NT2/D1 (cell line): Measurements from ENCODE around the gene ZNF732.
A peak's percentile ranks its signal among the peaks of the same experiment; 100 is the strongest.
"Not testable (repeated sequence)": the region's sequence is repeated elsewhere in the genome, so short reads cannot be mapped to it uniquely, and the experiment has no call there.

Experiments used
- DNase-seq: peaks from one replicate; pipeline ENCODE4 v3.0.0-alpha.2; 2011; ENCODE audit warnings: low read depth, low spot score
- H3K27me3 ChIP-seq: 2 replicates; pipeline ENCODE4 v1.6.0; 2011; ENCODE audit warnings: mild to moderate bottlenecking; ENCODE audit not compliant: insufficient read length, insufficient read depth
- H3K36me3 ChIP-seq: 2 replicates; pipeline ENCODE4 v1.6.1; 2011; ENCODE audit warnings: mild to moderate bottlenecking, low read length, mixed read lengths; ENCODE audit not compliant: insufficient read depth, insufficient read length
- H3K4me1 ChIP-seq: 2 replicates; pipeline ENCODE4 v1.5.1; 2011; ENCODE audit not compliant: insufficient read depth, insufficient read length
- H3K4me3 ChIP-seq: 2 replicates; pipeline ENCODE4 v1.5.1; 2011; ENCODE audit warnings: low read depth; ENCODE audit not compliant: insufficient read length
- H3K9ac ChIP-seq: 2 replicates; pipeline ENCODE4 v1.6.0; 2011; ENCODE audit warnings: low read depth; ENCODE audit not compliant: insufficient read length
- H3K9me3 ChIP-seq: 2 replicates; pipeline ENCODE4 v1.5.1; 2011; ENCODE audit warnings: mild to moderate bottlenecking, low read length; ENCODE audit not compliant: insufficient read depth
- SUZ12 ChIP-seq: IDR thresholded peaks from 2 replicates; pipeline ENCODE4 v1.6.1; 2011; ENCODE audit not compliant: insufficient read length, insufficient read depth; ENCODE audit errors: extremely low read depth
- YY1 ChIP-seq: IDR thresholded peaks from 2 replicates; pipeline ENCODE4 v1.6.1; 2011; ENCODE audit not compliant: insufficient read length, insufficient read depth
- ZNF274 ChIP-seq: IDR thresholded peaks from 2 replicates; pipeline ENCODE4 v1.6.1; 2011; ENCODE audit warnings: mild to moderate bottlenecking, low read depth, low read length

The ZNF732 gene

GRCh38 chr4:336099-336892 lies 31.0 kb upstream of the ZNF732 start:
- DNase-seq: no peak
- H3K9me3 ChIP-seq: no peaks in the 10 kb centered on the region

GRCh38 chr4:335515-335914 lies 30.2 kb upstream of the ZNF732 start:
- Histone ChIP-seq H3K9me3 (no peaks in the 10 kb centered on the region), H3K27me3 (peaks cover 21% of the 10 kb centered on the region), H3K4me3 (no peak overlapping the region), H3K4me1 (peaks cover 3% of the 10 kb centered on the region), H3K9ac (no peak overlapping the region), H3K36me3 (peaks cover 17% of the 10 kb centered on the region)
- TF ChIP-seq ZNF274 (no peak), YY1 (no peak), SUZ12 (no peak)
- DNase-seq: no peak

More at GRCh38 chr4:336099-336892, 31.0 kb upstream of the ZNF732 start:
- Histone ChIP-seq H3K9ac (peak overlapping the region; percentile 95), H3K27me3 (peaks cover 21% of the 10 kb centered on the region), H3K4me3 (peak overlapping the region; percentile 98), H3K4me1 (peaks cover 3% of the 10 kb centered on the region), H3K36me3 (peaks cover 18% of the 10 kb centered on the region)
- TF ChIP-seq SUZ12 (no peak), ZNF274 (no peak), YY1 (no peak)

GRCh38 chr4:328729-329128 lies 23.5 kb upstream of the ZNF732 start:
- no peak overlapping the region for H3K9ac ChIP-seq
- H3K4me1 ChIP-seq: no peaks in the 10 kb centered on the region
- no peak for DNase-seq
- no peaks in the 10 kb centered on the region; the same call in 1 of the 2 replicates for H3K9me3 ChIP-seq
- H3K36me3 ChIP-seq: no peaks in the 10 kb centered on the region
- H3K27me3 ChIP-seq: no peaks in the 10 kb centered on the region
- TF ChIP-seq ZNF274: no peak
- no peak for TF ChIP-seq SUZ12
- no peak for TF ChIP-seq YY1
- no peak overlapping the region for H3K4me3 ChIP-seq

GRCh38 chr4:314296-314903 lies 9.1 kb upstream of the ZNF732 start:
- Histone ChIP-seq H3K27me3 (no peaks in the 10 kb centered on the region), H3K4me1 (no peaks in the 10 kb centered on the region), H3K9me3 (peaks cover 19% of the 10 kb centered on the region; the same call in 1 of the 2 replicates), H3K4me3 (no peak overlapping the region), H3K36me3 (no peaks in the 10 kb centered on the region), H3K9ac (no peak overlapping the region)
- no peak for TF ChIP-seq YY1
- TF ChIP-seq SUZ12: no peak
- no peak for TF ChIP-seq ZNF274
- no peak for DNase-seq

GRCh38 chr4:309807-310206 lies 4.5 kb upstream of the ZNF732 start:
- Histone ChIP-seq H3K9me3 (peaks cover 11% of the 10 kb centered on the region; the same call in 1 of the 2 replicates), H3K36me3 (no peaks in the 10 kb centered on the region), H3K9ac (no peak overlapping the region), H3K4me3 (no peak overlapping the region), H3K4me1 (no peaks in the 10 kb centered on the region), H3K27me3 (no peaks in the 10 kb centered on the region)
- DNase-seq: no peak
- TF ChIP-seq YY1: no peak
- no peak for TF ChIP-seq ZNF274
- no peak for TF ChIP-seq SUZ12

GRCh38 chr4:306551-306961 lies 1.3 kb upstream of the ZNF732 start:
- TF ChIP-seq SUZ12 (no peak), YY1 (no peak), ZNF274 (no peak)
- peaks cover 20% of the 10 kb centered on the region for H3K36me3 ChIP-seq
- H3K4me1 ChIP-seq: no peaks in the 10 kb centered on the region
- no peak overlapping the region for H3K4me3 ChIP-seq
- no peak overlapping the region for H3K9ac ChIP-seq
- H3K27me3 ChIP-seq: no peaks in the 10 kb centered on the region
- peaks cover 17% of the 10 kb centered on the region for H3K9me3 ChIP-seq
- DNase-seq: no peak

GRCh38 chr4:304516-304915 lies 758 bp downstream of the ZNF732 start:
- peak overlapping the region; percentile 98 for H3K4me3 ChIP-seq
- peak overlapping the region; percentile 96 for H3K9ac ChIP-seq
- H3K4me1 ChIP-seq, DNase-seq, H3K27me3 ChIP-seq: not testable (repeated sequence)
- peaks cover 20% of the 10 kb centered on the region for H3K36me3 ChIP-seq
- H3K9me3 ChIP-seq: peaks cover 23% of the 10 kb centered on the region

- DNase-seq: no peak
- no peak overlapping the region for H3K4me3 ChIP-seq
- TF ChIP-seq ZNF274 (no peak), YY1 (no peak), SUZ12 (no peak)
- H3K36me3 ChIP-seq: peaks cover 24% of the 10 kb centered on the region
- no peaks in the 10 kb centered on the region for H3K4me1 ChIP-seq
- no peaks in the 10 kb centered on the region for H3K27me3 ChIP-seq
- peaks cover 39% of the 10 kb centered on the region for H3K9me3 ChIP-seq
- H3K9ac ChIP-seq: no peak overlapping the region
These were observed 2.9 kb downstream of the ZNF732 start for GRCh38 chr4:302381-302780.
